HepG2 (cell line): ENCODE results near the gene STARD13. TPM values are rescaled to one million over a fixed set of nuclear protein-coding genes. Genes with fewer than 3 reads are reported as not detected.
A peak's percentile ranks its signal among the peaks of the same experiment; 100 is the strongest.

Experiments used
- ATAC-seq: fragments of 200-7000 bp; cut with Tn5 transposase; 3 replicates; pipeline ENCODE4 v1.9.1; 2020; ENCODE audit warnings: mild to moderate bottlenecking, moderate library complexity
- BruUV-seq: library from RNA; stranded (reverse); fragments of 400-500 nt; replicated peaks from 2 replicates; lab custom pipeline; 2021; lab: Mats Ljungman, UMichigan
- CTCF ChIA-PET: fragments of 300-600 bp; formaldehyde crosslinking; extraction: SDS; loops from one replicate; lab custom pipeline; 2021; ENCODE audit warnings: low total read pairs, inconsistent platforms, low intra/inter-chr PET ratio; lab: Yijun Ruan, JAX
- POLR2A ChIA-PET: fragments of 350-600 bp; sonication (Branson Sonifier 250); formaldehyde crosslinking; loops from one replicate; lab custom pipeline; 2020; ENCODE audit warnings: antibody characterized with exemption, inconsistent platforms; lab: Yijun Ruan, JAX
- DNase-seq: peaks from one replicate; pipeline ENCODE4 v3.0.0-alpha.2; 2015; ENCODE audit warnings: low spot score
- FAIRE-seq: peaks from 3 replicates; lab custom pipeline; 2011; peaks lifted over from hg19 to GRCh38; lab: Jason Lieb, UNC
- H2AFZ ChIP-seq: one replicate; pipeline ENCODE4 v1.6.1; 2011; ENCODE audit warnings: low read length, inconsistent platforms
- H3K27ac ChIP-seq: fragments of 300-600 bp; 3 replicates; pipeline ENCODE4 v1.8.0; 2011; ENCODE audit warnings: mixed run types, mild to moderate bottlenecking, mixed read lengths, low read length, inconsistent platforms; ENCODE audit not compliant: insufficient read depth; ENCODE audit errors: extremely low read length
- H3K27me3 ChIP-seq, 2 experiments: fragments of 200-600 bp in 1 of 2; 2 replicates in 1 of 2; 3 replicates in 1 of 2; pipeline versions ENCODE4 v1.6.0 to v1.8.0; 2011; ENCODE audit warnings: low read length in 2 of 2, mild to moderate bottlenecking in 2 of 2, moderate library complexity in 2 of 2, inconsistent platforms in 1 of 2; ENCODE audit not compliant: insufficient read depth in 2 of 2, control insufficient read depth in 1 of 2
- H3K36me3 ChIP-seq, 2 experiments: fragments of 200-600 bp in 1 of 2; replicated peaks in 1 of 2; 2 replicates in 1 of 2; 3 replicates in 1 of 2; pipeline versions ENCODE4 v1.5.1 to v1.8.0; 2011; ENCODE audit warnings: low read length in 2 of 2, inconsistent platforms in 1 of 2; ENCODE audit not compliant: insufficient read depth in 2 of 2, control insufficient read depth in 1 of 2
- H3K4me1 ChIP-seq: 2 replicates; pipeline ENCODE4 v1.5.1; 2012; ENCODE audit warnings: low read length, inconsistent platforms; ENCODE audit not compliant: insufficient read depth
- H3K4me2 ChIP-seq: 2 replicates; pipeline ENCODE4 v1.6.0; 2011; ENCODE audit warnings: low read depth, low read length, inconsistent platforms
- H3K4me3 ChIP-seq, 3 experiments: fragments of 200-600 bp in 1 of 3; sonication (generic), shearing (Covaris generic) in 1 of 3; replicated peaks in 1 of 3; 2 replicates each; pipeline ENCODE4 v1.5.1; 2011 to 2016; ENCODE audit warnings: low read length in 3 of 3, inconsistent platforms in 2 of 3, low read depth in 2 of 3, mild to moderate bottlenecking in 2 of 3, control low read depth in 1 of 3, mixed read lengths in 1 of 3; ENCODE audit not compliant: insufficient read depth in 1 of 3
- H3K79me2 ChIP-seq: one replicate; pipeline ENCODE4 v1.6.1; 2011; ENCODE audit warnings: low read length, inconsistent platforms; ENCODE audit not compliant: insufficient read depth
- H3K9ac ChIP-seq: 2 replicates; pipeline ENCODE4 v1.6.0; 2011; ENCODE audit warnings: mild to moderate bottlenecking, low read depth, low read length, inconsistent platforms; ENCODE audit not compliant: insufficient read depth
- H3K9me3 ChIP-seq: 2 replicates; pipeline ENCODE4 v1.5.1; 2012; ENCODE audit warnings: mild to moderate bottlenecking, low read length
- H4K20me1 ChIP-seq: 2 replicates; pipeline ENCODE4 v1.6.0; 2011; ENCODE audit warnings: inconsistent platforms, mild to moderate bottlenecking, low read length, moderate library complexity; ENCODE audit not compliant: insufficient read depth
- ARID2 ChIP-seq: sonication (generic); formaldehyde crosslinking; IDR thresholded peaks from 2 replicates; pipeline ENCODE4 v1.8.1; 2022; ENCODE audit warnings: mild to moderate bottlenecking, missing genetic modification reagents, borderline replicate concordance
- GLMP ChIP-seq: sonication (generic); formaldehyde crosslinking; IDR thresholded peaks from 2 replicates; pipeline ENCODE4 v1.9.0; 2021; ENCODE audit warnings: missing genetic modification reagents, mild to moderate bottlenecking, borderline replicate concordance
- PAXIP1 ChIP-seq: sonication (generic); formaldehyde crosslinking; conservative IDR thresholded peaks from 2 replicates; pipeline ENCODE4 v1.4.0; 2020; ENCODE audit warnings: mild to moderate bottlenecking, missing genetic modification reagents, moderate library complexity
- POLR2A ChIP-seq, 2 experiments: IDR thresholded peaks; 2 replicates each; pipeline ENCODE4 v1.6.1; 2011; ENCODE audit warnings: low read depth in 2 of 2, low read length in 2 of 2, mild to moderate bottlenecking in 1 of 2, moderate library complexity in 1 of 2; ENCODE audit not compliant: insufficient read depth in 1 of 2
- POLR2AphosphoS2 ChIP-seq: IDR thresholded peaks from 2 replicates; pipeline ENCODE4 v1.6.1; 2011; ENCODE audit warnings: low read depth, low read length, improper control_type of control experiment
- ZNF10 ChIP-seq: sonication (generic); formaldehyde crosslinking; IDR thresholded peaks from 2 replicates; pipeline ENCODE4 v1.4.0; 2020; ENCODE audit warnings: mild to moderate bottlenecking, low read depth, missing genetic modification reagents, borderline replicate concordance
- ZNF281 ChIP-seq: sonication (generic); formaldehyde crosslinking; IDR thresholded peaks from 2 replicates; pipeline ENCODE4 v1.4.0; 2020; ENCODE audit warnings: missing genetic modification reagents, borderline replicate concordance
- ZNF644 ChIP-seq: IDR thresholded peaks from 2 replicates; pipeline ENCODE4 v1.6.1; 2016; ENCODE audit warnings: low read depth
- ZNF674 ChIP-seq: sonication (generic); formaldehyde crosslinking; IDR thresholded peaks from 2 replicates; pipeline ENCODE4 v1.5.0; 2020; ENCODE audit warnings: low read depth, mild to moderate bottlenecking, missing genetic modification reagents
- ZSCAN30 ChIP-seq: sonication (generic); formaldehyde crosslinking; IDR thresholded peaks from 2 replicates; pipeline ENCODE4 v1.5.0; 2020; ENCODE audit warnings: mild to moderate bottlenecking, missing genetic modification reagents
- WGBS: methylation state at CpG from one replicate; pipeline ENCODE4 v1.1.6; 2017; ENCODE audit warnings: low lambda C conversion rate; 5-methylcytosine and 5-hydroxymethylcytosine counted together
- in situ Hi-C: cut with HindIII; loops from 2 replicates; pipeline ENCODE4 v1.10.0; 2017; ENCODE audit warnings: low pct_unique_long_range_greater_than_20kb; ENCODE audit not compliant: extremely low pct_ligation_motif_present
- intact Hi-C: fragments of 100-400 bp; cut with micrococcal nuclease; formaldehyde crosslinking; loops from one replicate; pipeline ENCODE4 v1.10.0; 2022; ENCODE audit not compliant: unreplicated experiment
- polyA plus RNA-seq, 8 experiments: library from polyadenylated mRNA; depleted of rRNA in 3 of 8; stranded (reverse) in 7 of 8; unstranded in 1 of 8; fragments of >200 nt; fragmentation: Illumina TruSeq in 4 of 8; extraction: Trizol in 4 of 8; gene quantifications; 2 replicates each; pipeline versions ENCODE4 v1.2.1 to v1.2.3, GENCODE V29; 2011 to 2016; ENCODE audit warnings: low read depth in 4 of 8, missing spikeins in 1 of 8, mixed read lengths in 1 of 8; ENCODE audit not compliant: insufficient read depth in 1 of 8
- total RNA-seq, 5 experiments: library from RNA; depleted of rRNA; stranded (reverse); fragments of >200 nt; fragmentation: Illumina TruSeq; extraction: Trizol; gene quantifications; 2 replicates each; pipeline ENCODE4 v1.2.3, GENCODE V29; 2016; ENCODE audit warnings: low read depth in 1 of 5

The STARD13 gene
- total and polyA plus RNA-seq, 2 of the 13 experiments (the other 11 are each of a cell fraction or from before 2014, with no cell fraction given): 12.8 to 14.3 TPM

- peak; percentile 80 for TF ChIP-seq PAXIP1
- TF ChIP-seq, all 625 proteins: peak for 130
Observed at GRCh38 chr13:33229446-33230177, 55.9 kb downstream of the STARD13 start (continued).

- 7% methylated on average over 12 of the region's 12 CpGs for WGBS
- Histone ChIP-seq H3K4me1 (peaks cover 55% of the 10 kb centered on the region), H3K4me3 (peak overlapping the region; percentile 2 to 52 (median 5); a peak in 3 of 6 replicates), H3K9me3 (peaks cover 25% of the 10 kb centered on the region), H3K79me2 (peaks cover 29% of the 10 kb centered on the region), H3K9ac (peak overlapping the region; percentile 72), H3K27me3 (no peaks in the 10 kb centered on the region), H2AFZ (no peak overlapping the region), H3K36me3 (peaks cover 9 to 21% of the 10 kb centered on the region in 2 experiments), H4K20me1 (no peaks in the 10 kb centered on the region), H3K27ac (peak overlapping the region; percentile 96), H3K4me2 (peak overlapping the region; percentile 78)
- ChIA-PET POLR2A (interaction anchor here (0.6 to 3.6 kb wide), 17 partner anchors 9 to 381 kb away, joined by 3 to 64 read pairs (median 4); partner anchors contain the start of gene STARD13), CTCF (interaction anchor here (1.4 to 2.8 kb wide), 3 partner anchors 212 to 495 kb away, joined by 8 to 11 read pairs (median 10); no protein-coding TSS in a partner anchor)
- peak; percentile 62 for FAIRE-seq
- intact Hi-C loops (loop anchor here (1.0 to 2.0 kb wide), 6 partner anchors 31 to 494 kb away; partner anchors contain the start of gene STARD13), in situ Hi-C loops (loop anchor here (10.0 kb wide), 2 partner anchors 316 to 496 kb away; no protein-coding TSS in a partner anchor)
- peak; percentile 62 for DNase-seq
- TSS peak; percentile 59 for BruUV-seq
- peak; percentile 57 for ATAC-seq
- TF ChIP-seq POLR2AphosphoS2 (no peak), ZNF674 (CRISPR knock-in tag) (no peak), ZNF644 (CRISPR knock-in tag) (no peak), ARID2 (CRISPR knock-in tag) (no peak), GLMP (no peak), ZNF281 (CRISPR knock-in tag) (no peak), ZNF10 (no peak), POLR2A (IDR thresholded peaks at IDR 0.05; ENCODE audit: insufficient read depth in 1 of 2, low read depth in 2 of 2, low read length in 2 of 2) (no peak), ZSCAN30 (no peak)
Observed at GRCh38 chr13:33228648-33229445, 56.7 kb downstream of the STARD13 start.
